Liver (tissue), 3 donors: ENCODE results near the gene SIPA1L2.

ENCODE experiments used
- JUND ChIP-seq, 2 donors: IDR thresholded peaks; 2 replicates each; pipeline ENCODE4 v1.6.1; 2016; ENCODE audit warnings: antibody characterized with exemption in 2 of 2
- RAD21 ChIP-seq, 2 donors: IDR thresholded peaks; 2 replicates each; pipeline ENCODE4 v1.6.1; 2016; ENCODE audit warnings: antibody characterized with exemption in 2 of 2, mild to moderate bottlenecking in 2 of 2
- RXRA ChIP-seq, 2 donors: IDR thresholded peaks; 2 replicates each; pipeline ENCODE4 v1.6.1; 2017 to 2018; ENCODE audit warnings: antibody characterized with exemption in 2 of 2, mild to moderate bottlenecking in 1 of 2
- TF ChIP-seq, protein P1 (sequence below): fragments of 150-350 bp; IDR thresholded peaks from 2 replicates; pipeline ENCODE4 v1.5.1; 2017; ENCODE audit warnings: improper control_type of control experiment, low read depth, low read length; ENCODE audit not compliant: missing input control
- TF ChIP-seq, protein P2 (sequence below): IDR thresholded peaks from 2 replicates; pipeline ENCODE4 v1.6.1; 2016; ENCODE audit warnings: antibody characterized with exemption, mild to moderate bottlenecking
- TF ChIP-seq, protein P3 (sequence below): IDR thresholded peaks from 2 replicates; pipeline ENCODE4 v1.6.1; 2016; ENCODE audit warnings: antibody characterized with exemption
- donor health status: healthy.
- donor health status: healthy.

DNA sequence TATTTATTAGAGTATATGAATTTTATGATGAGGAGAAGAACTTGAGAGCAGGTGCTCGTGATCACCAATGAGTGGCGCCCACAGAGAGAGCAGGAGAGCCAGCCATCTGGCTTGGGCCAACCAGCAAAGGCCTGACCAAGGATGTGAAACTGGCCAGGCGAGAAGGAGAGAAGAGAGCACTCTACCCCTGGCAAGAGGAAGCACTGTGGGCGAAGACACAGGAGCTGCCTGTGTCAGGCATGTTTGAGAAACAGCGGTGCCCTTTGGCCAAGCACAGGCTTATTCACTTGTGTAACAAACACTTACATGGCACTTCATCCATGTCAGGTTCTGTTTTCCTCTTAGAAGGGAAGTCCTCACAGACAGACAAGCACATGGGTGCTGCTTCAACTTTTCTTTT is 4.2 kb upstream of the SIPA1L2 start:
- TF ChIP-seq JUND (IDR thresholded peaks at IDR 0.05), result no peak
- TF ChIP-seq, protein P1, sequence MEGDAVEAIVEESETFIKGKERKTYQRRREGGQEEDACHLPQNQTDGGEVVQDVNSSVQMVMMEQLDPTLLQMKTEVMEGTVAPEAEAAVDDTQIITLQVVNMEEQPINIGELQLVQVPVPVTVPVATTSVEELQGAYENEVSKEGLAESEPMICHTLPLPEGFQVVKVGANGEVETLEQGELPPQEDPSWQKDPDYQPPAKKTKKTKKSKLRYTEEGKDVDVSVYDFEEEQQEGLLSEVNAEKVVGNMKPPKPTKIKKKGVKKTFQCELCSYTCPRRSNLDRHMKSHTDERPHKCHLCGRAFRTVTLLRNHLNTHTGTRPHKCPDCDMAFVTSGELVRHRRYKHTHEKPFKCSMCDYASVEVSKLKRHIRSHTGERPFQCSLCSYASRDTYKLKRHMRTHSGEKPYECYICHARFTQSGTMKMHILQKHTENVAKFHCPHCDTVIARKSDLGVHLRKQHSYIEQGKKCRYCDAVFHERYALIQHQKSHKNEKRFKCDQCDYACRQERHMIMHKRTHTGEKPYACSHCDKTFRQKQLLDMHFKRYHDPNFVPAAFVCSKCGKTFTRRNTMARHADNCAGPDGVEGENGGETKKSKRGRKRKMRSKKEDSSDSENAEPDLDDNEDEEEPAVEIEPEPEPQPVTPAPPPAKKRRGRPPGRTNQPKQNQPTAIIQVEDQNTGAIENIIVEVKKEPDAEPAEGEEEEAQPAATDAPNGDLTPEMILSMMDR, result no peak
- TF ChIP-seq RAD21 (IDR thresholded peaks at IDR 0.05), result peak in 1 of 2 donors; percentile 28
- TF ChIP-seq, protein P2, sequence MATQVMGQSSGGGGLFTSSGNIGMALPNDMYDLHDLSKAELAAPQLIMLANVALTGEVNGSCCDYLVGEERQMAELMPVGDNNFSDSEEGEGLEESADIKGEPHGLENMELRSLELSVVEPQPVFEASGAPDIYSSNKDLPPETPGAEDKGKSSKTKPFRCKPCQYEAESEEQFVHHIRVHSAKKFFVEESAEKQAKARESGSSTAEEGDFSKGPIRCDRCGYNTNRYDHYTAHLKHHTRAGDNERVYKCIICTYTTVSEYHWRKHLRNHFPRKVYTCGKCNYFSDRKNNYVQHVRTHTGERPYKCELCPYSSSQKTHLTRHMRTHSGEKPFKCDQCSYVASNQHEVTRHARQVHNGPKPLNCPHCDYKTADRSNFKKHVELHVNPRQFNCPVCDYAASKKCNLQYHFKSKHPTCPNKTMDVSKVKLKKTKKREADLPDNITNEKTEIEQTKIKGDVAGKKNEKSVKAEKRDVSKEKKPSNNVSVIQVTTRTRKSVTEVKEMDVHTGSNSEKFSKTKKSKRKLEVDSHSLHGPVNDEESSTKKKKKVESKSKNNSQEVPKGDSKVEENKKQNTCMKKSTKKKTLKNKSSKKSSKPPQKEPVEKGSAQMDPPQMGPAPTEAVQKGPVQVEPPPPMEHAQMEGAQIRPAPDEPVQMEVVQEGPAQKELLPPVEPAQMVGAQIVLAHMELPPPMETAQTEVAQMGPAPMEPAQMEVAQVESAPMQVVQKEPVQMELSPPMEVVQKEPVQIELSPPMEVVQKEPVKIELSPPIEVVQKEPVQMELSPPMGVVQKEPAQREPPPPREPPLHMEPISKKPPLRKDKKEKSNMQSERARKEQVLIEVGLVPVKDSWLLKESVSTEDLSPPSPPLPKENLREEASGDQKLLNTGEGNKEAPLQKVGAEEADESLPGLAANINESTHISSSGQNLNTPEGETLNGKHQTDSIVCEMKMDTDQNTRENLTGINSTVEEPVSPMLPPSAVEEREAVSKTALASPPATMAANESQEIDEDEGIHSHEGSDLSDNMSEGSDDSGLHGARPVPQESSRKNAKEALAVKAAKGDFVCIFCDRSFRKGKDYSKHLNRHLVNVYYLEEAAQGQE, result no peak
- TF ChIP-seq RXRA (IDR thresholded peaks at IDR 0.05), result no peak
- TF ChIP-seq, protein P3, sequence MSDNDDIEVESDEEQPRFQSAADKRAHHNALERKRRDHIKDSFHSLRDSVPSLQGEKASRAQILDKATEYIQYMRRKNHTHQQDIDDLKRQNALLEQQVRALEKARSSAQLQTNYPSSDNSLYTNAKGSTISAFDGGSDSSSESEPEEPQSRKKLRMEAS, result no peak
